Left lobe of liver (tissue), 2 donors: ENCODE results near the gene DNM1. TPM values are rescaled to one million over a fixed set of nuclear protein-coding genes. Genes with fewer than 3 reads are reported as not detected.
"Not testable (repeated sequence)": the region's sequence is repeated elsewhere in the genome, so short reads cannot be mapped to it uniquely, and the experiment has no call there.

Source experiments
- ATAC-seq: fragments of 200-7000 bp; cut with Tn5 transposase; one replicate; pipeline ENCODE4 v1.9.1; 2020; ENCODE audit warnings: mild to moderate bottlenecking, moderate library complexity
- DNase-seq: peaks from one replicate; pipeline ENCODE4 v3.0.0-alpha.2; 2020; ENCODE audit warnings: low spot score
- total RNA-seq: library from RNA; stranded (reverse); gene quantifications from one replicate; pipeline ENCODE4 v1.2.1, GENCODE V29; 2021
- donor health status: DM: no; HTN: no; CAD: no; lungs with moderate emphysema.
- donor health status: DM: no; HTN: yes; CAD: no.

DNM1 gene
- total RNA-seq, 1 donor from 2014 or later, result 3.7 TPM

GRCh38 chr9:128219831-128220230 lies 16.7 kb downstream of the DNM1 start:
- no peak for DNase-seq
- ATAC-seq, result no peak

GRCh38 chr9:128222026-128222425 lies 18.8 kb downstream of the DNM1 start:
- no peak for DNase-seq
- ATAC-seq, result no peak

GRCh38 chr9:128222880-128223670 lies 19.9 kb downstream of the DNM1 start:
- no peak for ATAC-seq
- DNase-seq, result no peak

- no peak for DNase-seq
Observed at GRCh38 chr9:128224877-128225276, 21.7 kb downstream of the DNM1 start.

GRCh38 chr9:128225770-128226411 lies 22.7 kb downstream of the DNM1 start:
- DNase-seq (no peak), ATAC-seq (no peak)

More at GRCh38 chr9:128224877-128225276, 21.7 kb downstream of the DNM1 start:
- no peak for ATAC-seq

- ATAC-seq (no peak), DNase-seq (no peak)
Observed at GRCh38 chr9:128226412-128226801, 23.2 kb downstream of the DNM1 start.

- not testable (repeated sequence) for ATAC-seq, DNase-seq
Observed at GRCh38 chr9:128230897-128231296, 27.7 kb downstream of the DNM1 start.

GRCh38 chr9:128231638-128232527 lies 28.7 kb downstream of the DNM1 start:
- DNase-seq, result no peak
- no peak for ATAC-seq

- no peak for ATAC-seq
- DNase-seq, result no peak
Observed at GRCh38 chr9:128232528-128233428, 29.6 kb downstream of the DNM1 start.

GRCh38 chr9:128233817-128234406 lies 30.7 kb downstream of the DNM1 start:
- DNase-seq, result no peak

GRCh38 chr9:128242124-128242523 lies 38.9 kb downstream of the DNM1 start:
- ATAC-seq (no peak), DNase-seq (no peak)

More at GRCh38 chr9:128233817-128234406, 30.7 kb downstream of the DNM1 start:
- no peak for ATAC-seq

- DNase-seq, result no peak
Observed at GRCh38 chr9:128242828-128243214, 39.6 kb downstream of the DNM1 start.

GRCh38 chr9:128243215-128244018 lies 40.2 kb downstream of the DNM1 start:
- DNase-seq (no peak), ATAC-seq (no peak)

More at GRCh38 chr9:128242828-128243214, 39.6 kb downstream of the DNM1 start:
- no peak for ATAC-seq

- DNase-seq, result no peak
- no peak for ATAC-seq
Observed at GRCh38 chr9:128244091-128244836, 41.1 kb downstream of the DNM1 start.

GRCh38 chr9:128244837-128245231 lies 41.7 kb downstream of the DNM1 start:
- ATAC-seq, result peak; percentile 31
- no peak for DNase-seq

- ATAC-seq (no peak), DNase-seq (no peak)
Observed at GRCh38 chr9:128245421-128246151, 42.4 kb downstream of the DNM1 start.

- DNase-seq (no peak), ATAC-seq (no peak)
Observed at GRCh38 chr9:128246471-128246870, 43.3 kb downstream of the DNM1 start.
